Non-pigmented ciliary epithelial cell (primary cell): Measurements from ENCODE around the gene FOXO3.
"Not testable (repeated sequence)": the region's sequence is repeated elsewhere in the genome, so short reads cannot be mapped to it uniquely, and the experiment has no call there.

Experiments
- DNase-seq: peaks from one replicate; pipeline ENCODE4 v3.0.0-alpha.2; 2010; ENCODE audit warnings: low read depth

The FOXO3 gene

DNA sequence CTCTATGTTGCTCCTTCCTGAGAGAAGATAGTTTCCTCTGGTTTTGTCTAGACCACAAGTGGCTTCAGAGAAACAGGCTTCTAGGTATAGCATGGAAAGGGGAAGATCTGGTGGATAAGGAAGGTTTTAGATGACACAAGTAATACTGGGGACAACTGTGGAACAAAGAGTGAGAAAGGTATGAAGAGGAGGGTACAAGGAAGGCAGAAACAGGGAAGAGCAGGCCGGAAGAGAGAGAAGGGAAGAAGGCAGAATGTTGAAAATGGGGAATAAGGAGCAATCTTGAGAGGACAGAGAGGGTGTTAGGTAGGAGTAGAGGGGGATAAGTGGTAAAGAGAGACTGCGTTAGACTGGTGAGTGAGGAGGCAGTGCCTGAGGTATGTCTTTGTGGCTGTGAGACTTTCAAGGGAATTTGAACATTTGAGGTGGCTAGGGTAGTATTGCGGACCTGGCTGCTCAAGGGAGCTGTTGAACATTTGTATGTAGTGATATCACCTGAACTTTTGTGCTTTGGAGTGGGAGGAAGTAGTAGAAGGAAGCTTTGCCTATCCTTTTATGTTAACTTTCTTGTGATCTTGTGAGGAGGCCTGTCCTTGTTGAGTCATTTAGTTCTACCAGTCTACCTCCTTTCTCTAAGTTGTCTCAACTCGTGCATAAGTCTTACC is 69.5 kb downstream of the FOXO3 start:
- no peak for DNase-seq

DNA sequence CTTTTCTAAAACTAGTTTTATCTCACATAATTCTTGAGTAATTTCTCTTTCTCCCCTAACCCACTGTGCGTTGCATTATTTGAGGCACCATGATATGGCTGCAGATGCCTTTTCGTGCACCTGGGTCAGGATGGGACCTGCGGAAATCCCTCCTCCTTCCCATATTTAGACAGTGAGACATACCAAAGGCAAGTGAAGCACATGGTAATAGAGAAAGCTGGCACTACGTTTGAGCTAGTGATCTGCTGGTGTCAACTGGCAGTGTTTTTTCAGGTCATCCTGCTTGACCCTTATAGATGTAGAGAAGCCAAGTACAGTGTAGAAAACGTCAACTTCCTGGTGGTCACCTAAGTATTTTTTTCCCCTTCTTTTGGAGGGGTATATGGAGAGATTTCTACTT is 71.7 kb downstream of the FOXO3 start:
- no peak for DNase-seq

DNA sequence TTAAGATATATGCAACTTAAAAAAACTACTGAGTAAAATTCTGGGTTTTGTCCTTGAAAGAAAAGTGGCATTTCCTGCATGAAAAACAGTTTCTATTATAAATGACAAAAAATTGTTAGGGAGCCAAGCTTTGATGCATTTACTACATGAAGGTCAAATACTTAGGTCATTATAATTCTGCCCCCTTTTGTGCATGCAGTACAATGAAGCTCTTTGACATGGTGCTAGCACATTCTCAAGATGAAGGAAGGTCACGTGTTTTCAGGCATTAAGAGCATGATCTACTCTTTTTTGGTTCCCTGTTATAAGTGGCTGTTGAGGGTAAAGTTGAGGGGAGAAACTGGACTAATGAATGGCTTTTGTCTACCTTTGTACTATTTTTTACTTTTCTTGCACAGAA is 72.7 kb downstream of the FOXO3 start:
- no peak for DNase-seq

DNA sequence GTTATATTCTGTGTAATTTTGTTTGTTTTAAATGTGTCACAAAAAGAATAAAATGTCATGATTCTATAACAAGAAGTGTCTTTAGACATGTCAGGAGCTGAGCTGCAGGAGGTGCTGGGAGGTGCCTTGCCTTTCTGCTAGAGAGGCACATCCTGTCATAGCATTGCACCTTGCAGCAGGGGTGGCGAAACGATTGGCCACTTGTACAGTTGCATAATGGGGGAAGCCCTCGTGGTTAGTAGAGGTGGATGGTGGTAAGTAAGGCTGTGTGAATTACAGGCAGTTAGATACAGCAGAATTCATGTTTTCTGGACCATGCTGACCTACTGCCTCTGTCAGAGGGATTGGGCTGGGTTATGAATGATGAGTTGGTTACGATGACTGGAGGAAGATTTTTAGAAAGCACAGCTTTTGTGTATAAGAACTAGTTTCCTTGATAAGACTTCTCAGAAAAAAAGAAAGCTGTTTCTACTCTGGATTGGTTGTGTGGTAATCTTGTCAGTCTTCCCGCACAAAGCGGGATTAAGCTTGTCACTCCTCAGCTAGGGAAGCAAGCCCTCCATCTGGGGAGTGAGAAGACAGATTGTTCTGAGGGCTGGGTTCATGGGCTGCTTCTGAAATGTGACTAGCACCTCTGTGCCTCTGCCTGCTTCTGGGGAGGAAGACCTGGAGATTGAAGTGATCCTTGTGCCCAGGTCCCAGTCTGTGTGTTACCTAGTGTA is 74.9 kb downstream of the FOXO3 start:
- DNase-seq = no peak

DNA sequence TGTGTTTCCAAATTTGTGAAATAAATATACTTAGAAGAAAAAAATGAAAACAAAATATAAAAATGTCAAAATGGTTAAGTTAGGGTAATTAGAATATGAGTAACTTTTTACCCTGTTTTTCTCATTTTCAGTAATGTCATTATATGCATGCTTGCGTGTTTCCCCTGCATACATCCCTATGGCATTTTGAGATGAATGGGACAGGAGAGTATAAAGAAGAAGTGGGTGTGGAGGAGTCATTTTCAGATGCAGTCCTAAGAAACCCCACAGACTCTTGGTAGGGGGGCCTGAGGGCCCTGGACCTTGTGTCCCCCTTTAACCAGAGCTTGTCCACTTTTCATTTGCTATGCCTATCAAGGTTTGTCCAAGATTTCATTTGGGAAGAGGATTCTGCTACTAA is 77.2 kb downstream of the FOXO3 start:
- no peak for DNase-seq

DNA sequence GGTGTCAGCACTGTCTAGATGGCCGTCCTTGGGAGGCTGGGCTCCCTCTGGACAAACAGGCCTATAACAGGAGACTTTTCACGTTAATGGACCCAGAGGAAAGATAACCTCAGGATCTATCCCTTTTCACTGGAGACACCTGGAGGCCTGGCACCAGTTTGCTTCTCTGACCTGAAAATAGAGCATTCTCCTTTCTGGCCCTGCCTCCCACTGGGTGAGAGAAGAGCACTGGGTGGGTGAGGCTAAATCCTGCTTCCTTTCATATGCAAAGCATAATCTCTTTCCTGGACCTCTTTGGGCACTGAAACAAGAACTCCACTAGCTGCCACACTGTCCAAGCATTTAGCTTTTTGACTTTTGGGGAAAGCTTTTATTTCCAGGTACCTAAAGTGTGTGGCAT is 78.3 kb downstream of the FOXO3 start:
- DNase-seq = no peak

DNA sequence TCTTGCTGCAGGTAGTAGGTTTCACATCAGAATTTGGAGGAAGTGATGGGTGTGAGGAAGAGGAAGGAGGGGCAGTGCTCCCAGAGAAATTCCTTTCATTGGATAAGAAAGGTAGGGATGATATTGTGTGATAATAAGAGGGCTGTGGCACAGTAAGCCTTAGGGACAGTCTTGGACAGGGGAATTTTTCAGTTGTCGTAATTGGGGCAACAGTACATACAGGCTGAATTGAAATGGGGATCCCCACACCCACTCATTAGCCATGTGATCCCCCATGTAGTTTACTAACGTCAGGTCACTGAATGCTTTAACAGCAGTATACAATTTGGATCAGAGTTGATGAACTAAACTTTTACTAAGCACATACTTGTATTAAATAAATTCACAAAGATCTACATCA is 79.4 kb downstream of the FOXO3 start:
- DNase-seq = no peak

DNA sequence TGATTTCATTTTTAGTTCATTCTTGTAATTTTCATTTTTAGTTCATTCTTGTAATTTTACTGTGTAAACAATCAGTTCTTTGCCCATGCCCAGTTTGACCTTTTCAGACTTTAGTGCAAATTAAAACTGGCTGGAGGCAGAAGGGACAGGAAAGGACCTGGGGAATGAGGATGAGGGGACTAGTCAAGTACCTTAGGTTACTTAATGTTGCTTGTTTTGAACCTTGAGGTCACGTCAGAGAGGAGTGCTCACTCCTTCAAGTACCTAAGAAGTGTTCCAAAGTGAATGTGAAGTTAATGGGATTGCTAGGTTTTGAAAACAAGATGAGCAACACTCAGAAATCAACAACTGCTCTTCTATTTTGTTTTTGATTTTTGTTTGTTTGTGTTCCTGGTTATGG is 82.5 kb downstream of the FOXO3 start:
- no peak for DNase-seq

DNA sequence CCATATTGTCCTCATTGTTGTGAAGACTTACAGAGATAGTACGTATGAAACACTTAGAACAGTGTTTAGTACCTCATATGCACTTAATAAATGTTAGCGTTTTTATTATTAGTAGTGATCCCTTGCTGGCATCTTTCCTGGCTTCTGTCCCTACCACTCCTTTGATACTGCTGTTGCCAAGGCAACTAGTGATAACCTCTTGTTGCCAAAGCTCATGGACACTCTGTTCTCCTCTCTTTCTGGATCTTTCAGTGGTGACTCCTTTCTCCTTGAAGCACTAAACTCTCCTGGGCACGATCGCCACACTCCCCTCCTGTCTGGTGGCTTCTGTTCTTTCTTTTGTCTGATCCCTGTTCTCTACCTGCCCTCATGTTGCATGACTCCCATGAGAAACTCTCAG is 83.5 kb downstream of the FOXO3 start:
- DNase-seq = no peak

DNA sequence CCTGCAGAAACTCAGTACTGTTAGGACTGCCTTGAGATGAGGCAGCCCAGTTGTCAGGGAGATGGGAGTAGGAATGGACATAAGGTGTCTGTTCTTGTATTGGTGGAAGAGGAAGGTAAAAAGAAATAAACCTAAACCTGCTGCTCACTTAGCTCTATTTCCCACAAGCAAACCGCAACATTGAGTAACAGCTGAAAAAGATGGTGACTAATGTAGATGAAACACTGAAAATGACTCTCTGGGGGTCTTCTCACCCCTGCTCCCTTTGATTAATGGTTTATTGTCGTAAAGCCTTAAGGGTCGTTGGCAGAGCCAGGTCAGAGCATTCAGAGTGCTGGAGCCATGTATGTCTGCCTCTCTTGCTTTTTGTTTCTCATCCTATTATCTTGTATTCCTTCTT is 87.5 kb downstream of the FOXO3 start:
- DNase-seq = no peak

DNA sequence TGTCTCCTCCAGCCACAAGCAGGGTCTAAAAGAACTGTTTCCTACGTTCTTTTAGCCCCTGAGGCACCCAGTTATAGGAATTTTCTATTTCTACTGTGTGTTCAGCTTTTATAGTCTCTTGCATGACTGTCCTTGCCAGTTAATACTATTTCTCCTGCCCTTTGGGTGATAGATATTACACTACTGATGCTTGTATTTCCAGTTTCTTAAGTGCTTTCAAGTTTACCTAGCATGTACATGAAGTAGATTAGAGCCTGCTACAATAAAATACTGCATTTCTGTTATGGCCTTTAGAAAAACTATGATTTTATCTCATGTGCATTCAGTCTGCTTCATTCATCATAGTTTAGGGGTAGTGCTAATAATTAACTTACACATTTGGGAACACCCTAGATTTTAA is 89.6 kb downstream of the FOXO3 start:
- no peak for DNase-seq

DNA sequence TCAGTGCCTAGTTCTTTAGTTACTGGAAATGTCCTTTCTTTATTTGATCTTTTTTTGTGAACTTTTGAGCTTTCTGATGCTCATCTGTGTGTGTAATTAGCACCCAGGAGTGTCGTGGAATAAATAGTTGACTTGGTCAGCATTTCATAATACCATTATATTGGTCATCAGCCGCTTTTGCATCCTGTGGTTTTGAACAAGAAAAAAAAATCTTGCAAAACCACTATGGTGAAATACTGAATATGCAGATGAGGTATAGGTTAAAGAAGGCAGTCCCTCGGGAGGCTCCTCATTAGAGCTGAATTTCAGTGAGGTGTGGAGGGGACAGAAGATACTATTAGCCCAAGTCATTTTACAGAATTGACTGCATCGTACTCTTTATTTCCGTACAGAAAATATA is 90.1 kb downstream of the FOXO3 start:
- no peak for DNase-seq

DNA sequence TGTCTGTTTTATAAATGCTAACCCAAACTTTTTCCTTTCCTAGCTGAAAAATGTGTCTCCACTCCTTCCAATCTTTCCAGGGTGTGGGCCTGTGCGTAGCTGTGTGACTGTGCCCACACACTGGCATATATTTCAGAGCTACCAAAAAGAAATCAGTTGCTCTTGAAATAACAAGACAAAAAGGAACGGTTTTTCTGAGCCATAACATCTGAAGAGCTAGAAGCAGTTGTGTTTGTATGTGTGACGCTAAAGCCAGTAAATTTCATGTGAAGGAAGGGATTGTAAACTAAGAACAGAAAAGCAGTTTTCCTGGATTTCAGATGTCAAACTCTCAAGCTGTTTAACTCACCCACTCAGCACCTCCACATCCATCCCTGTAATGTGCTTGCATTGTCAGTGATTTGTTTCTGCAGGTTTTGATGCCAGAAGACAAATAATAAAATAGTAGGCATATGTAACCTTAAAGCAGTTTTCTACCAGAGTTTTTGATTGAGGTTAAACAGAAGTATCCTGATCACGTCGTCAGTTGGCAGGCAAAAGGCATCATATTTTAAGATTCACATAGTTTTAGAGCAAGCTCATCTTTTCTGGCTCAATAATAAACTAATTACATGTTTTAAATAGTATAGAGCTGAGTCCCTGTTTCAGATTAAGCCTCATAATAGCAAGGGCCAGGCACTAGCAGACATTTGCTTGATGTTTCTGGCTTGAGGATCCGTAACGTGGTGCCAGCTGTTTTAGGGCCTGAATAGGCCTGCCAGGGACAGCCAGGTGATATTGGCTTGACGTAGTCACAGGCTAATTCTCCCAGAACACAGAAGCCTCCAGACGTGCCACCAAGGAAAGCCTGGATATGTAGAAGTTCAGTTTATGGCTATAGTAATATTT is 90.9 kb downstream of the FOXO3 start:
- peak; percentile 63 for DNase-seq

DNA sequence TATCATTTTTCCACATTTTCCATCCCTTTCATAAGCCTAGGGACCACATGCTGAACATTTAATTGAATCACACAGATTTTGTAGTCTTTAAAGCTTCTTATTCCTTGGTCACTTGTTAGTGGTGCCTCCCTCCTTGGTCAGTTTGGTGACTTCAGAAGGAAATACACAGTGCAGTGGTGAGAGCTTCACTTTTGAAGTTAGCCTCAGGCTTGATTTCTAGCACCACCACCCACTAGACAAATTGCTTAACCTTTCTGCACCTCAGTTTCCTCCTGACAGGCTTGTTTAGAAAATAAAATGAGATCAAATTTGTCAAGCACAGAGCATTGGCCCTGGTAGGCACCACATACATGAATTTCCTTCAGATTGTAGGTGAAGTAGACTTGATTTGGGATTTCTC is 91.7 kb downstream of the FOXO3 start:
- no peak for DNase-seq

DNA sequence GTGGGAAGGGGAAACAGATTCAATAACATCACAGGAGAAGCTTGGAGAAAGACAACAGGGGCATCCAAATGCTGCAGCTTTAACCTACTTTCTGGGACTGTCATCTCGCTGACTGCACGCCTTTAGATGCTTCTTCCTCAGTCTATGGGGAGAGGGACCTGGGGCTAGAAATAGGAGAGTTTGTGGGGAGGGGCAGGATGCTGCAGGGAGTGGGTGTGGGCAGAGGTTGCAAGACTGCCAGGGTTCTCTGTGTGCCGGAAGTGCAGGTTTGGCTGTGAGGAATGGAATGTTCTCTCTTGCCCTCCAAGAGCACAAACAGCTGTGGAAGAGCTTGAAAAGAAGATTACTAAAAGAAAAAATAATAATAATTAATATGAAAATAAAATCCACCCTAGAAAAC is 93.2 kb downstream of the FOXO3 start:
- DNase-seq = no peak

DNA sequence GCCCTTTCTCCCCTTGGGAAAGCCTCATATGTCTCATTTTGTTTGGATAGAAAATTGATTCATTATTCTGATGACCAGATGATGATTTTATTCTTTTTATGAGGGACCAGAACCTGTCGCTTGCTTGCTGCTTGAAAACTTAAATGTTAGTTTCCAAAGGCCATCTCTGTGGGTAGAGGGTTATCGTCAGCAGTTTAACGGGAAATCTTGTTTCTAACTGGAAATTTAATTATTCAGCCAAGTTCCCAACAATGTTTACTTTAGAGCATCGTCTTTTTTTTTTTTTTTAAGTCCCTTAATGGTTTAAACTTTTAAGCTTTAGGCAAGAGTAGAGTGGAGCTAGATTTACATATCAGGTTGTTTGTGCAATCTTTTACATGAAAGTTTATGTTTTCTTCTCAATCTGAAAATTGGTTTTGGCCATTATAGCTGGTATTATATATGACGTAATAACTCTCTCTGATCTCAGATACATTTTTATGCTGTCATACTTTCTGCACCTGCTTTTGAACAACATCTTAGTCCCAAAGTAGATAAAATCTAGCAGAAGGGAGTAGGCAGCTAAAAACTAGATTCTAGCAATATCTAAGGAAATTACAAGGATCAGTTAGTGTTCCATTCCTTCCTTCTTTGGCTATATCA is 93.9 kb downstream of the FOXO3 start:
- no peak for DNase-seq

DNA sequence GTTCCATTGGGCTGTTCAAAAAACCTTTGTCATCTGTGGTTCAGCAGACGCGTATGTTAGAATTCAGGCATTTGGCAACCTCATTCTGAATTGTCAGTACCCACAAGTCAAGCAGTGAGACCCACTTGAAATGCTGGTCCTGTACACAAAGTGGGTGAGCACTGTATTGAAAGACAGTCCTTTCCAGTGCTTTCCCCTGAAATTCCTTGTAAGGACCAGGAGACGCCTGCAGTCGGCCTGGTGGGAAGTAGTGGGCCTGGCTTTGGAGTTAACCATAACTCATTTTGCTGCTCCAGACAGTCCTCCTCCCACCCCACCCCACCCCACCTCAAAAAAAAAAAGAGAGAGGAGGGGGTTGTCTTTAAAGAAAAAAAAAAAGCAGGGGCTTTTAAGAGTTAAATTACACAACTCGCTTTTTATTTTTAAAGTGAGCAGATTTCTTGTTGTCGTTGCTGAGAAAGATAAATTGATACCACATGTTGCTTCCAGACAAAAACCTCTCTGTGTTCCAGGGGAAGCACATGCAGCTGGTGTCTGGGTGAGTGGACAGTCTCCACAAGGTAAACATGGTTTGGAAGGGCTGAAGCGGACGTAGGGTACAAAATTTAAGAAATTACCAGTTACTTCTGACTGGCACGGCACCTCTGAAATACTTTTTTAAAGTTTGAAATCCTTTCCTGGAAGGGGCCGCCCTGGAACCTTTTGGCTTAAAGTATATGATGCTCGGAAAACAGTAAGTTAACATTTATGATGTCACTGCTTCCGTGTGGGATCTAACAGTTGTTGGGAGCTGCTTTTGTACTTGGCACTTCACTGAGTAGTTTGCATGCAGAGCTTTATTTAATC is 95.3 kb downstream of the FOXO3 start:
- no peak for DNase-seq

DNA sequence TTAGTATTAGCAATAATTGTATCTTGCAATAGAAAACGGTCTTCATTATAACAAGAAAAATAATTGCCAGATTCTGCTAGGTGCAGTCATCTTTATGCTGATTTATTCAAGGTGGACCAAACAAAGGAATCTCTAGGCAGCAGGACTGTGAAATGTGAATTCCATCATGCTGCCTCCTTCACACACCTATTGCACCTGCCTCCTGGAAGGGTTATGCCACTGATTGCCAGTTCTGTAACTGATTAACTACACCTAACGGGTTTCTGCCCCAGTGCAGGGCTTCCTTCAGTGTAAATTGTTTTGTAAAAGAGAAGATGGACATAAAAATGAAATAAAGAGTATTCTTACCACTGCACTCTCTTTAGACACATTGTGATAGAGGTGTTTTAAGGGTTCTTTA is 96.1 kb downstream of the FOXO3 start:
- DNase-seq = no peak

DNA sequence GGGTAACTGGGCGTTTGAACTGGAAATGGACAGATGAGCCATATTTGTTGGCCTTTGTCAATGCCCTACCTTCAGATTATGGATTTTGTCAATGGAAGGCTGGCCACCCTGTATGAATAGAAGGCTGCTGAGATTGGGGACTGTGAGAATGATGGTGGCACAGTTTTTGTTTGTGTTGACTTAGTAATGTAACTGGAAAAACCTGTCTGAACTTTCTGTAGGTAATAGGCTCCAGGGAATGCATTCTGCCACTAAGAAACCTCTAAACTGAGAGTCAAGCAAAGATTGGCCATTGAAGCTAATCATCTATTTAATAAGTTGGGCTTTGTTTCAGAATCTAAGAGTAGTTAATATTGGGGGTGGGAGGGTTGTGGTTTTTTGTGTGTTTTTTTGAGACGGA is 97.5 kb downstream of the FOXO3 start:
- DNase-seq = no peak

DNA sequence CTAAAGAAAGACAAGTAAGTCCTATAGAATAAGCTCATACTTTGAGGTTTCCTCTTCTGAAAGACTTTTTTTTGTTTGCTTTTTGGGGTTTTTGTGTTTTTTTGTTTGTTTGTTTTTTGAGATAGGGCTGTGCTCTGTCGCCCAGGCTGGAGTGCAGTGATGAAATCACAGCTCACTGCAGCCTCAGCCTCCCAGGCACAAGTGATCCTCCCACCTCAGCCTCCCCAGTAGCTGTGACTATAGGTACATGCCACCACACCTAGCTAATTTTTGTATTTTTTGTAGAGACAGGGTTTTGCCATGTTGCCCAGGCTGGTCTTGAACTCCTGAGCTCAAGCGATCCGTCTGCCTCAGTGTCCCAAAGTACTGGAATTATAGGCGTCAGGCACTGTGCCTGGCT is 98.1 kb downstream of the FOXO3 start:
- DNase-seq = not testable (repeated sequence)

DNA sequence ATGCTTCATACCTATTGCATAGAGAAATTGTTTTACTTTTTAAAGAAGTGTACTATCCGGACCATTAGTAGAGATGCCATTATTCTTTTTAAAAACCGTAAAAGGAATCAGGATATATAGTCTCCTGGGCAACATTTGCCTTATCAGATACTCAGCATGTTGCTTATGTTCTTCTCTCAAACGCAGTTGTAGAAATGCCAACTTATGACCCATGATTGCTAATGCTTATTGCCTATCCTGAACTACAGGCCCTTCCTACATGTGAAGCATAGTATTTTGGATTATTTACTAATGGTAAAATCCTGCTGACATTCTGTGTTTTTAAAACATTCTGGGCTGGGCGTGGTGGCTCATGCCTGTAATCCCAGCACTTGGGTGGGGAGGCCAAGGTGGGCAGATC is 99.5 kb downstream of the FOXO3 start:
- DNase-seq = no peak

DNA sequence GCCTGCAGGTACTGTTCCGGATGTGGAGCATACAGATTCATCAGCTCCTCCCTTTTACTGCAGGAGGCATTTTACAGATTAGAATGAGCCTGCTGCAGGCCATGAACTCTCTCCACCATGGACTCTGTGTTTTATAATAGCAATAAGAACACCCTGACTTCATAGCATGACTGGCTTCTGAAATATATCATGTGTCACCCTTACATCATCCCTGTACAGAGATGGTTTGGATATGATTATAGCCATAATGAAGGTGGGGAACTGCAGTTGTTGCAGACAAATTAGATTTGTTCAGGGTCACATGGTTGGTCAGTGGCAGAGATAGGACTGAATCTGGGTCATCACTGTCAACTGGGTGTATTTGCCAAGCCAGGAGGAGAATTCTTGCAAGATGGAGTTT is 100.7 kb downstream of the FOXO3 start:
- peak; percentile 34 for DNase-seq
